Small intestine (tissue), 7 donors: Measurements from ENCODE around the gene HMOX2. TPM values are rescaled to one million over a fixed set of nuclear protein-coding genes. Genes with fewer than 3 reads are reported as not detected.

ENCODE experiments used
- DNase-seq, 2 donors: peaks; one replicate each; pipeline versions ENCODE4 v3.0.0 to v3.0.0-alpha.2; 2013
- FAIRE-seq: peaks from 2 replicates; lab custom pipeline; 2012; peaks lifted over from hg19 to GRCh38; lab: Jason Lieb, UNC
- H3K27ac ChIP-seq, 3 donors: one replicate each; pipeline ENCODE4 v1.5.1; 2013; ENCODE audit warnings: low read length in 2 of 3, mild to moderate bottlenecking in 2 of 3, control low read depth in 1 of 3, inconsistent platforms in 1 of 3, low read depth in 1 of 3, moderate library complexity in 1 of 3
- H3K27me3 ChIP-seq, 3 donors: one replicate each; pipeline ENCODE4 v1.6.1; 2013; ENCODE audit warnings: low read length in 3 of 3, inconsistent platforms in 1 of 3; ENCODE audit not compliant: control insufficient read depth in 3 of 3, insufficient read depth in 3 of 3
- H3K36me3 ChIP-seq, 3 donors: one replicate each; pipeline ENCODE4 v1.6.1; 2013; ENCODE audit warnings: low read length in 3 of 3, inconsistent platforms in 1 of 3, low read depth in 1 of 3, mild to moderate bottlenecking in 1 of 3, moderate library complexity in 1 of 3; ENCODE audit not compliant: control insufficient read depth in 3 of 3, insufficient read depth in 2 of 3
- H3K4me1 ChIP-seq, 3 donors: one replicate each; pipeline ENCODE4 v1.6.1; 2013; ENCODE audit warnings: low read length in 2 of 3, inconsistent platforms in 1 of 3, low read depth in 1 of 3, mild to moderate bottlenecking in 1 of 3, moderate library complexity in 1 of 3; ENCODE audit not compliant: control insufficient read depth in 3 of 3, insufficient read depth in 2 of 3
- H3K4me3 ChIP-seq, 3 donors: one replicate each; pipeline ENCODE4 v1.5.1; 2013; ENCODE audit warnings: low read length in 3 of 3, control low read depth in 1 of 3, inconsistent platforms in 1 of 3, low read depth in 1 of 3, mild to moderate bottlenecking in 1 of 3, moderate library complexity in 1 of 3
- H3K9me3 ChIP-seq, 2 donors: one replicate each; pipeline ENCODE4 v1.6.1; 2013; ENCODE audit warnings: low read depth in 1 of 2, low read length in 1 of 2; ENCODE audit not compliant: control insufficient read depth in 2 of 2, insufficient read depth in 1 of 2
- WGBS, 3 donors: extraction: QIAGEN DNeasy Blood & Tissue Kit; methylation state at CpG; one replicate each; pipeline ENCODE4 v1.1.7; 2013; 5-methylcytosine and 5-hydroxymethylcytosine counted together
- polyA plus RNA-seq, 4 donors: library from polyadenylated mRNA; stranded (reverse) in 3 of 4; unstranded in 1 of 4; fragments of 200-250 nt in 3 of 4; fragments of 120-200 nt in 1 of 4; gene quantifications; one replicate each; pipeline versions ENCODE4 v1.2.1 to v1.2.3, GENCODE V29; 2013
- donor health status: healthy with polysubstance abuse.
- donor health status: control.
- donor health status: control.
- donor health status: Bipolar disorder and iron deficiency.
- donor health status: healthy.

The HMOX2 gene
- polyA plus RNA-seq, 4 donors, result 42.1 to 89.7 (median 74.6) TPM

DNA sequence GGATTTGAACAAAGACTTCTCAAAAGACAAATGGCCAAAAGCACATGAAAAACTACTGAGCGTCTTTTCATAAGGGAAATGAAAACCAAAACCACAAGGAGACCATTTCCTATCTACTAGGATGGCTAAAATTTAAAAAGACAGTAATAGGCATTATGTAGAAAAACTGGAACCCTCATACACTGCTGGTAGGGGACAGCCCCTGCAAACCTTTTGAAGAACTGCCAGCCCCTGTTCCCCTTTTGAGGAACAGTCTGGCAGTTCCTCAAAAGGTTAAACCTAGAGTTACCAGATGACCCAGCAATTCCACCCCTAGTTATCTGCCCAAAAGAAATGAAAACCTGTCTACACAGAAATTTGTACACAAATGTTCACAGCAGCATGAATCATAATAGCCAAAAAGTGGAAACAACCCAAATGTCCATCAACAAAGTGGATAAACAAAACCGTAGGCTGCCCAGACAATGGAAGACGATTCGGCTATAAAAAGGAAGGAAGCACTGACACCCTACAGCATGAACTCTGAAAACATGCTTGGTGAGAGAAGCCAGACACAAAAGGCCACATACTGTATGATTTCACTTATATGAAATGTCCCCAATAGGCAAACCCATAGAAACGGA lies 39.5 kb downstream of the HMOX2 start:
- no peaks in the 10 kb centered on the region for H3K27me3 ChIP-seq
- H3K27ac ChIP-seq, result peak overlapping the region in 1 of 3 donors; percentile 79
- H3K9me3 ChIP-seq, result no peaks in the 10 kb centered on the region
- DNase-seq (no peak), FAIRE-seq (no peak)
- H3K4me1 ChIP-seq, result peaks cover 0 to 14% (median 6%) of the 10 kb centered on the region in 3 donors
- peaks cover 3 to 51% (median 16%) of the 10 kb centered on the region in 3 donors for H3K36me3 ChIP-seq
- no peak overlapping the region for H3K4me3 ChIP-seq
- 34 to 71% (median 54%) methylated on average over 5 of the region's 5 CpGs for WGBS, 3 donors

DNA sequence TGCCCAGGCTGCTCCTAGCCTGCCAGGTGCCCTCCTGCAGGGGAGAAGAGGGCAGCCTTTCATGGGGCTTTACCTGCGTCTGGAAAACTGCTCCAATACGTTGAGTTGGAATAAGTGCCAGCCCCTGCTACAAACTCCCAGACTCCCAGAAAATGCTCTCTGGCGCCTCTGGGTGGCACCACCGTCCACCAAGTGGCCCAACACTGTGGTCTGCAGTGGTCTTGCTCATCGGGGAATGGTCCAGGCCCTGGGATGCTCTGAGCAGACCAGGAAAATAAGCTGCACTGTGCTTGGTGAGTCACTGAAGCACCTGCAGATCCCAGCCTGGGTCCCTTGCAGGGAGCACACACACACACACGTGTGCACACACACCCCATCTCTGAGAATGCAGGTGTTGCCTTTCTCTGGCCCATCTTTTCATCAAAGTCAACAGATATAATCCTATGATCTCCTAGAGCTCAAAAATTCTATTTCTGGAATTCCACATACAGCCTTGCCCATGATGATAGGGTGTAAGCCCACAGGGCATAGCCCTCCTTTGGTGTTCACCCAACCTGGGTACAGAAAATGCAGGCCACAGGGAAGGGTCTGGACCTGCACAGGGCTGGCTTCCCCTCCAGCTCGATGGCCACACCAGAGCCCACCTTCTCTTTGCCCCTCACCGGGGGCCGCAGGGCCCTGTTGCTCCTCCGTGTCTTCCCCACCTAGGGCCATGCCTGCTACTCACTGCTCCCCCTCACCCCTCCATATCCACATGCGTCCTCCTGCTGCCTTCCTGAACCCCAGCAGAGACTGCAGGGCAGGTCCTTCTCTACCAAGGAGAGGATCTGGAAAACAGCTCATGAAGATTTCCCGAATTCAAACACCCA lies 41.8 kb downstream of the HMOX2 start:
- no peak overlapping the region for H3K27ac ChIP-seq
- DNase-seq (peak in 1 of 2 donors; percentile 30), FAIRE-seq (no peak)
- no peaks in the 10 kb centered on the region for H3K9me3 ChIP-seq
- H3K4me1 ChIP-seq, result peaks cover 0 to 6% (median 5%) of the 10 kb centered on the region in 3 donors
- H3K36me3 ChIP-seq, result peaks cover 0 to 48% (median 3%) of the 10 kb centered on the region in 3 donors
- no peak overlapping the region for H3K4me3 ChIP-seq
- H3K27me3 ChIP-seq, result no peaks in the 10 kb centered on the region
- whole genome bisulfite sequencing, 3 donors, result 70 to 74% (median 70%) methylated on average over 12 of the region's 12 CpGs

DNA sequence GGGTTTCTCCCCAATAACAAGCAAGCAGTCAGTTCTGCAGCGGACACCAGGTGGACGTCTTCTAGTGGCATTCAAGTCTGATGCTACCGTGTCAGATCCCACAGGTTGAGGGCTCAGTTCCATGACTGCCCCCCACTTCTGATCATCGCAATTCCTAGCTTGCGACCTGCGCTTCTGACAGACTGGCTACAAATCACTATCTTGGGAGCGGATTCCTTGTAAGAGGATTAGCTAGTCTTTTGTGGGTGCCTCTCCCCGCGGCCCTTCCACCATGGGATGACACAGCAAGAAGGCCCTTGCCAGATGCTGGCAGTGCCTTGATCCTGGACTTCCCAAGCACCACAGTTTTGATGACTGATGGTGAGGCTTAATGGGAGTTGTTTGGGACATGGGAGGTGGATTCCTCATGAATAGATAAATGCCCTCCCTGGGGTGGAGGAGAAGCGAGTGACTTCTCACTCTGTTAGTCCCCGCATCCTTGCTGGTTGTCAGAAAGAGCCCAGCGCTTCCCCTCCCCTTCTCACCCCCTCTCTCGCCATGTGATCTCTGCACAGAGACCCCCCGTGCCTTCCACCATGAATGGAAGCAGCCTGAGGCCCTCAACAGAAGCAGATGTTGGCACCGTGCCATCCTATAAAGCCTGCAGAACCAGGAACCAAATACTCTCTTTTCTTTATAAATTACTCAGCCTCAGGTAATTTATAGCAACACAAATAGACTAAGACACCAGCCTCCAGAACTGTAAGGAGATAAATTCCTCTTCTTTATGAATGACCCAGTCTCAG lies 43.3 kb downstream of the HMOX2 start:
- Histone ChIP-seq H3K27ac (no peak overlapping the region), H3K9me3 (no peaks in the 10 kb centered on the region), H3K36me3 (peaks cover 0 to 40% (median 0%) of the 10 kb centered on the region in 3 donors), H3K27me3 (no peaks in the 10 kb centered on the region), H3K4me1 (peaks cover 1 to 3% (median 2%) of the 10 kb centered on the region in 3 donors), H3K4me3 (no peak overlapping the region)
- no peak for DNase-seq
- 85 to 91% (median 90%) methylated on average over 13 to 15 of the region's 15 CpGs for WGBS, 3 donors
- FAIRE-seq, result no peak

DNA sequence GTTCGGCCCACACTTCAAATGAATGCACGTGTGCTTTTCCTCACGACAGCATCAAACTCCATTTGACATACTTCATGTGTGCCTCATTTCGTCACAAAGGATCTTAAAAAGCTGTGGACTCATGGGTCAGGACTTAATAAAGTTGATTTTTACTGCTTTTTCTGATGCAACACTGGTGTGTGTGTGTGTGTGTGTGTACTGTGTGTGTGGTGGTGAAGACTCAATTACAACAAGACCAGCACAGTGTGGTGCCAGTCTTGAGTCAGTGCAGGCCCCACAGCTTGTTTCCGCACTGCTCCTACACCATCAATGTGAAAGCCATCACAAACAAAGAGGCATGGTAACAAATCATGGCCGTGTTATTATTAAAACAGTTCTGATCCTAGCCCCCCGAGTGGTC lies 44.7 kb downstream of the HMOX2 start:
- Histone ChIP-seq H3K4me3 (no peak overlapping the region), H3K9me3 (no peaks in the 10 kb centered on the region), H3K36me3 (peaks cover 0 to 46% (median 0%) of the 10 kb centered on the region in 3 donors), H3K4me1 (peaks cover 9 to 13% (median 10%) of the 10 kb centered on the region in 3 donors), H3K27ac (no peak overlapping the region), H3K27me3 (no peaks in the 10 kb centered on the region)
- FAIRE-seq (no peak), DNase-seq (no peak)
- WGBS, 3 donors, result 85 to 94% (median 93%) methylated on average over 7 of the region's 7 CpGs

DNA sequence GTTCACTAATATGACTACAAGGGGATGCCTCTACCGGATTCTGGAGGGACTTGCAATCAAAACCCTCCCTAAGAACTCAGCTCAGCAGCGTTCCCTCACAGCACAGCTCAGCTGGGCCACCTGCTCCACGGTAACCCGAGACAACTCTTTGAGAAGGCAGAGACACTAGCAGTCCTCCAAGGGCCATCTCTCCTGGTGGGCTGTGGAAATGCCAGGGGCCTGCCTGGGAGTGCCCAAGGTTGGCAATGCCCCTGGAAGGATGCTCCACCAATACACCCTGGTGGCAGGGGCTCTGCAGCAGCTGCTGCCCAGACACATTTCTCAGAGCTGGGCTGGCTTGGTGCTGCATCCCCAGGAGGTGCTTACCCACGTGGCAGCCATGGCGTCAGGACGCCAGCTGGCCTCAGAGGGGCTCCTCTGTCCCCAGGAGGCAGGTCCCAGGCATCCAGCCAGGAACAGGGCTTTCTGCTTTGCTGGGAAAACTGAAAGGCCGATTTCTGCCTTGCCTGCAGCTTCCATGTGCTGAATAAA lies 45.9 kb downstream of the HMOX2 start:
- no peak overlapping the region for H3K4me3 ChIP-seq
- DNase-seq (no peak), FAIRE-seq (no peak)
- 68 to 81% (median 73%) methylated on average over 8 of the region's 8 CpGs for WGBS, 3 donors
- no peaks in the 10 kb centered on the region for H3K27me3 ChIP-seq
- no peaks in the 10 kb centered on the region for H3K9me3 ChIP-seq
- peaks cover 0 to 49% (median 0%) of the 10 kb centered on the region in 3 donors for H3K36me3 ChIP-seq
- H3K27ac ChIP-seq, result no peak overlapping the region
- H3K4me1 ChIP-seq, result peaks cover 8 to 13% (median 10%) of the 10 kb centered on the region in 3 donors

DNA sequence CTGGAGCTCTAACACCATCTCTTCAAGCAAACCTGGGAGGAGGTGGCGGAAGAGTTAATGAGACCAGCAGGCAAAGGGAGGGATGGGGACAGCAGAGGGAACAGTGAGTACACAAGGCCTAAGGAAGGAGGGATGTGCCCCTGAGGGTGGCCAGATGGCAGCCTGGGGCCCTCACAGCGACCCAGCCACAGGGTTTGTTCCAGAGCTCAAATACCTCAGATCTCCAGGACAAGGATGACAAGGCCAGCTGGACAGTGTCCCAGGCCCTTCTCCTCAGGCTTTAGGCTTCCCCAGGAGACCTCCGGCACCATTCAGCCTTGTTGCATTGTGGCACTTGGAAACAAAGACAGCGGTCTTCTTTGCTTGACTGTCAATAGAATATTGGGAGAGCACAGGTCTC lies 47.5 kb downstream of the HMOX2 start:
- DNase-seq (no peak), FAIRE-seq (no peak)
- Histone ChIP-seq H3K4me1 (peaks cover 8 to 16% (median 12%) of the 10 kb centered on the region in 3 donors), H3K27me3 (no peaks in the 10 kb centered on the region), H3K9me3 (no peaks in the 10 kb centered on the region), H3K4me3 (no peak overlapping the region), H3K27ac (no peak overlapping the region), H3K36me3 (peaks cover 0 to 39% (median 0%) of the 10 kb centered on the region in 3 donors)
- 96 to 100% (median 98%) methylated on average over 4 of the region's 4 CpGs for WGBS, 3 donors

DNA sequence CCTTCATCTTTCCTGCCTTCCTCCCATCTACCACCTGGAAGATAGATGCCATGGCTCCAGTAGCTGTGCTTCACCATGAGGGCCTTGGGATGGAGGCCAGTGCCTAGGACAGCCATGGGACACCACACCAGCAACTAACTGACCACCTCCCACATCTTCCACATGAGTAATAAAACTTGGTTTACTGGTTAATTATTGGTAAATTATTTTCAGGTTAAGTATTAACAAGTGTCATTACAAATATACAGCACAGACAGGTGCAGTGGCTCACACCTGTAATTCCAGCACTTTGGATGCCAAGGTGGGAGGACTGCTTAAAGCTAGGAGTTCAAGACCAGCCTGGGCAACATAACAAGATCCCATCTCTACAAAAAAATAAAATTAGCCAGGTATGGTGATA lies 48.4 kb downstream of the HMOX2 start:
- peak in 1 of 2 donors; percentile 55 for DNase-seq
- H3K27ac ChIP-seq, result no peak overlapping the region
- H3K36me3 ChIP-seq, result peaks cover 0 to 39% (median 0%) of the 10 kb centered on the region in 3 donors
- no peak for FAIRE-seq
- H3K4me1 ChIP-seq, result peaks cover 10 to 17% (median 12%) of the 10 kb centered on the region in 3 donors
- H3K27me3 ChIP-seq, result no peaks in the 10 kb centered on the region
- H3K9me3 ChIP-seq, result no peaks in the 10 kb centered on the region
- no peak overlapping the region for H3K4me3 ChIP-seq

DNA sequence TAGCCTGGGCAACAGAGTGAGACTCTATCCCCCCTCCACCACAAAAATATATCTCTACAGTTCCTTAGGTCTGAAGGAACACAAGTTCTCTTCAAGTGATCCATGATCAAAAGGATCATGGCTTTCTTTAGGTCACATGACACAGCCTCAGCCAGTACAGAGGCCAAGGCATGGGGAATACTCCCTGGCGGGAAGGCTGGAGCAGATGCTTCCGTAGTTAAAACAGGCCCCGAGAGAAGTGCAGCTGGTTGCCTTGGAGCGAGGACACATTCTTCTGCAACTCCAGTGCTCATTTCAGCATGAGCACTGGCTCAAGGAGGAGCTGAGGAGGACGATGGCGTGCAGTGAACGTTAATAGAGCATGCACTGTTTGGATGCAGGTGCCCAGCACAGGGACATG lies 48.9 kb downstream of the HMOX2 start:
- Histone ChIP-seq H3K4me3 (no peak overlapping the region), H3K9me3 (no peaks in the 10 kb centered on the region), H3K4me1 (peaks cover 10 to 18% (median 12%) of the 10 kb centered on the region in 3 donors), H3K27ac (no peak overlapping the region), H3K27me3 (no peaks in the 10 kb centered on the region), H3K36me3 (peaks cover 0 to 42% (median 0%) of the 10 kb centered on the region in 3 donors)
- 65 to 92% (median 80%) methylated on average over 7 of the region's 7 CpGs for WGBS, 3 donors
- FAIRE-seq, result no peak
- no peak for DNase-seq
